HUES6 (cell line): ENCODE measurements around the gene GYS1.

ENCODE experiments used
- H3K27ac ChIP-seq: 2 replicates; pipeline ENCODE4 v1.7.0; 2013; ENCODE audit warnings: low read depth, mild to moderate bottlenecking, low read length, inconsistent platforms
- H3K27me3 ChIP-seq: 2 replicates; pipeline ENCODE4 v1.6.1; 2013; ENCODE audit warnings: low read length; ENCODE audit not compliant: control insufficient read depth, insufficient read depth
- H3K36me3 ChIP-seq: 2 replicates; pipeline ENCODE4 v1.6.1; 2013; ENCODE audit warnings: low read length; ENCODE audit not compliant: control insufficient read depth, insufficient read depth
- H3K4me1 ChIP-seq: 2 replicates; pipeline ENCODE4 v1.6.1; 2013; ENCODE audit warnings: low read length; ENCODE audit not compliant: control insufficient read depth, insufficient read depth
- H3K4me3 ChIP-seq: 2 replicates; pipeline ENCODE4 v1.5.1; 2013; ENCODE audit warnings: low read depth, low read length
- H3K9ac ChIP-seq: one replicate; pipeline ENCODE4 v1.6.1; 2013; ENCODE audit warnings: mild to moderate bottlenecking, low read length
- H3K9me3 ChIP-seq: 2 replicates; pipeline ENCODE4 v1.6.1; 2013; ENCODE audit warnings: low read depth, low read length; ENCODE audit not compliant: control insufficient read depth, insufficient read depth

GYS1 gene

DNA sequence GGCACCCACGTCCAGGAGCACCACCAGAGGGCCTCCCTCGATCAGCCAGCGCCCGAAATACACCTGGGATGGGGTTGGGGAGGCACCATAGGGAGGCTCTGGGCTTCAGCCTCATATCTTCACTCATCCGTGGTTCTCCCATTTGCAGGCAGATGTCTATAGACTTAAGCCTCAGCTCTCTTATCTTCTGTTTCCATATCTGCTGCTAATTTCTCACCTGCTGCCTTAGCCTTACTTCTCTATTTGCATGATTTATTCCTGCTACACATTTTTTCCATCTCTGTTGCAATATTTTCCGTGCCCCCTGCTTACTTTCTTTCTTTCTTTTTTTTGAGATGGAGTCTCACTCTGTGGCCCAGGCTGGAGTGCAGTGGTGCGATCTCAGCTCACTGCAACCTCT lies 5.8 kb downstream of the GYS1 start:
- Histone ChIP-seq H3K27ac (no peak overlapping the region), H3K4me1 (peaks cover 14% of the 10 kb centered on the region; the same call in 1 of the 2 replicates), H3K36me3 (peaks cover 56% of the 10 kb centered on the region), H3K9ac (no peak overlapping the region), H3K9me3 (no peaks in the 10 kb centered on the region), H3K4me3 (no peak overlapping the region), H3K27me3 (no peaks in the 10 kb centered on the region)

DNA sequence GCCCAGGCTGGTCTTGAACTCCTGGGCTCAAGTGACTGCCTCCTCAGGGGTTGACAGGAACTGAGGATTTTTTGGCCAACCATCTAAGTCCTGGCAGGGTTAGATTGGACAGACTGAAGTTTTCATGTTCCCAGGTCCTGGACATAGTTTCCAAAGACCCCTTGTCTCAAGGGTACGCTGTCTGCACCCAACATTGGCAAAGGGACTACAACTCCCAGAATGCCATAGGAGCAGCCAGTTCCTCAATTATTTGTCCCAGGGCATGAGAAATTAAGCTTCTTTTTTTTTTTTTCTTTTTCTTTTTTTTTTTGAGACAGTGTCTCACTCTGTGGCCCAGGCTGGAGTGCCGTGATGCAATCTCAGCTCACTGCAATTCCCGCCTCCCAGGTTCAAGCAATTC lies 6.9 kb downstream of the GYS1 start:
- H3K9me3 ChIP-seq = no peaks in the 10 kb centered on the region
- no peaks in the 10 kb centered on the region for H3K27me3 ChIP-seq
- H3K4me1 ChIP-seq = peaks cover 7% of the 10 kb centered on the region; the same call in 1 of the 2 replicates
- H3K27ac ChIP-seq = no peak overlapping the region
- no peak overlapping the region for H3K4me3 ChIP-seq
- peaks cover 66% of the 10 kb centered on the region for H3K36me3 ChIP-seq
- H3K9ac ChIP-seq = no peak overlapping the region

- H3K27me3 ChIP-seq = no peaks in the 10 kb centered on the region
- no peak overlapping the region for H3K4me3 ChIP-seq
- no peaks in the 10 kb centered on the region for H3K9me3 ChIP-seq
- peaks cover 63% of the 10 kb centered on the region for H3K36me3 ChIP-seq
- no peak overlapping the region for H3K9ac ChIP-seq
- H3K27ac ChIP-seq = no peak overlapping the region
- peaks cover 4% of the 10 kb centered on the region; the same call in 1 of the 2 replicates for H3K4me1 ChIP-seq
These were observed 7.4 kb downstream of the GYS1 start for GRCh38 chr19:48985711-48986110.

- no peaks in the 10 kb centered on the region for H3K9me3 ChIP-seq
- peaks cover 57% of the 10 kb centered on the region for H3K36me3 ChIP-seq
- no peak overlapping the region for H3K4me3 ChIP-seq
These were observed 10.8 kb downstream of the GYS1 start for GRCh38 chr19:48982280-48982679.

DNA sequence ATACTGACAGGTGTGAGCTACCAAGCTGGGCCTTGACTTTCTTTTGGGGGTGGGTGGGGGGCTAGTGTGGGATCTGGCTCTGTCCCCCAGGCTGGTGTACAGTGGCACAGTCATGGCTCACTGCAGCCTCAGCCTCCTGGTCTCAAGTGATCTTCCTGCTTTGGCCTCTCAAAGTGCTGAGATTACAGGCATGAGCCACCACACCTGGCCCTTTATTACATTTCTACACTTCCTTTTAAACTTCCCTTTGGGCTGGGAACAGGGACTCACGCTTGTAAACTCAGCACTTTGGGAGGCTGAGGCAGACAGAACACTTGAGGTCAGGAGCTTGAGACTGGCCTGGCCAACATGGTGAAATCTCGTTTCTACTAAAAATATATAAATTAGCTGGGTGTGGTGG lies 16.0 kb downstream of the GYS1 start:
- Histone ChIP-seq H3K9me3 (no peaks in the 10 kb centered on the region), H3K4me3 (no peak overlapping the region), H3K36me3 (peaks cover 47% of the 10 kb centered on the region), H3K9ac (no peak overlapping the region), H3K27me3 (no peaks in the 10 kb centered on the region), H3K4me1 (no peaks in the 10 kb centered on the region), H3K27ac (no peak overlapping the region)

More at GRCh38 chr19:48982280-48982679, 10.8 kb downstream of the GYS1 start:
- Histone ChIP-seq H3K4me1 (no peaks in the 10 kb centered on the region), H3K27ac (no peak overlapping the region), H3K9ac (no peak overlapping the region), H3K27me3 (no peaks in the 10 kb centered on the region)

DNA sequence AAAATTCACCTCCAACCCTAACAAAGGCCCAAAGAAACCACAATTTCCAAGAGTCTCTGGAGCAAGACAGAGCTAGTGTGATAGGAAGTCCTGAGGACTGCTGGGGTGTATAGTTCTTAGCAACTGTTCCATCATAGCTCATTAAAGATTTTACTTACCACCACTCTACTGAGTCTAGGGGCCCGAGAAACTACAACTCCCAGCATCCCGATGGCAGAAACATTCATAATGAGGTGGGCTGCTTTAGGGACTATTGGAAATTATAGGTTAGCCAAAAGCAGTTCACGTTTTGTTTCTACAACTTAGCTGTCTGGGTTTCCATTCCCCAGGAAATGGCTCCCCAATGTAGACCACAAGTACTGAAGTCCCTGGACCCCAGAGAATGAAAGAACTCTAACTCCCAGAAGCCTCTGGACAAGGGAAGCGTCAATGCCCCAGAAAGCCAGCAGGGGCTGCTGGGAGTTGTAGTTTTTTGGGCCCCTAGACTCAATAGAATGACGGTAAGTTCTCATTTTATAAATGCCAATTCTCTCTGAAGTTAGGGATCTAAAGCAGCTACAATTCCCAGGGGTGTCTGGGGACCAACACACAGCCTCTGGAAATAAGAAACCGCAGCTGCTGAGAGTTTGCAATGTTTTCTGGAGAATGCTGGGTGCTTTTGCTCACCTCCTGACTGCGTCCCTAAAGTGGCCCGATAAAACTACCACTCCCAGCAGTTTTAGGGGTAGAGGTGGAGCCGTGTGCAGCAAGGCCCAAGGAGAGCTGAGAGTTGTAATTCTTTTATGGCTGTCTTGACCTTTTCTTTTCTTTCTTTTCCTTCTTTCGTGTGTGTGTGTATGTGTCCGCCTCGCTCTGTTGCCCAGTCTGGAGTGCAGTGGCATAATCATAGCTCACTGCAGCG lies 16.9 kb downstream of the GYS1 start:
- Histone ChIP-seq H3K4me3 (no peak overlapping the region), H3K27me3 (no peaks in the 10 kb centered on the region), H3K9me3 (no peaks in the 10 kb centered on the region), H3K4me1 (no peaks in the 10 kb centered on the region), H3K27ac (no peak overlapping the region), H3K36me3 (peaks cover 40% of the 10 kb centered on the region), H3K9ac (no peak overlapping the region)

GRCh38 chr19:48970923-48971395 lies 22.1 kb downstream of the GYS1 start:
- H3K27ac ChIP-seq = no peak overlapping the region
- no peaks in the 10 kb centered on the region for H3K27me3 ChIP-seq
- no peak overlapping the region for H3K4me3 ChIP-seq
- H3K4me1 ChIP-seq = peaks cover 8% of the 10 kb centered on the region; the same call in 1 of the 2 replicates
- no peaks in the 10 kb centered on the region for H3K9me3 ChIP-seq
- peaks cover 46% of the 10 kb centered on the region for H3K36me3 ChIP-seq
- no peak overlapping the region for H3K9ac ChIP-seq

DNA sequence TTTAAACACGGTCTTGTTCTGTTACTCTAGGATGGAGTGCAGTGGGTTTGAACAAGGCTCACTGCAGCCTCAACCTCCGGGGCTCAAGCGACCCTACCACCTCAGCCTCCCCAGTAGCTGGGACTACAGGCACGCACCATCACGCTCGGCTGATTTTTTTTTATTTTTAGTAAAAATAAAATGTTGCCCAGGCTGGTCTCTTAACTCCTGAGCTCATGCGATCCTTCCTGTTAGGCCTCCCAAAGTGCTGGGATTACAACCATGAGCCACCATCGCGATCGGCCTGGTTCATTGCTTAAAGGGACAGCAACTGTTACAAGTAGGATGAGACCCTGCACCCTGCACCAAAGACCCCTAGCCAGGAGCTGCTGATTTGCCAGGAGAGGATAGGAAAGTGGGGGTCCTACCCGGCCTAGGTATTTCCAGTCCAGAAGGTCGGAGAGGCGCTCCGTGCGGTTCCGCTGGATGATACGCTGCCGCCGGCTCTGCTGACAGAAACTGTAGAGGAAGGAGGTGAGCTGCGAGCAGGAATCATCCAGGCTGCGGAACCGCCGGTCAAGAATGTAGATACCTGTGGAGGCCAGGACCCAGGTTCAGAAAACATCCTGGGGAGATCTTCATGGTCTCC lies 22.9 kb downstream of the GYS1 start:
- H3K4me1 ChIP-seq = peaks cover 9% of the 10 kb centered on the region; the same call in 1 of the 2 replicates
- no peak overlapping the region for H3K27ac ChIP-seq
- no peaks in the 10 kb centered on the region for H3K9me3 ChIP-seq
- no peak overlapping the region for H3K9ac ChIP-seq
- H3K27me3 ChIP-seq = no peaks in the 10 kb centered on the region
- peaks cover 51% of the 10 kb centered on the region for H3K36me3 ChIP-seq
- no peak overlapping the region for H3K4me3 ChIP-seq

GRCh38 chr19:48969276-48970138 lies 23.6 kb downstream of the GYS1 start:
- Histone ChIP-seq H3K36me3 (peaks cover 49% of the 10 kb centered on the region), H3K27ac (no peak overlapping the region), H3K4me3 (no peak overlapping the region), H3K27me3 (no peaks in the 10 kb centered on the region), H3K9me3 (no peaks in the 10 kb centered on the region), H3K4me1 (peaks cover 11% of the 10 kb centered on the region), H3K9ac (no peak overlapping the region)

DNA sequence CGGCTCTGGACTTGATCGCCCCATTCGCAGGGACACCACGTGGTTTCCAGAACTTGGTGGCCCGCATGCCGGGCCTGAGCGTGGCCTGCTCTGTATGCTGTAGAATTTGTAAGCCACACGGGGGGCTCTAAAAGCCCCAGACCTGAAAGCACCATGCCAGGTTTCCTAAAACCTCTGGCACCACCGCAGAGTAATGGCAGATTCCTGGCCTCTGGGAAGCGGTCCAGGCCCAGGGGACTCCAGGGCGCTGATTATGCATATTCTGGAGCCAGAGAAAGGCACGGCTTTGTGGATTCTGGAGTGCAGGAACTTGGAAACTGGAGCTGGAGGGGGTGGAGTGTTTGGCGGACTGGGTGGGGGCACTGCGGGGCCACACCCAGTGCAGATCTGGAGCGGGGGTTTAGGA lies 24.3 kb downstream of the GYS1 start:
- no peak overlapping the region for H3K27ac ChIP-seq
- H3K27me3 ChIP-seq = no peaks in the 10 kb centered on the region
- H3K36me3 ChIP-seq = peaks cover 42% of the 10 kb centered on the region
- H3K9me3 ChIP-seq = no peaks in the 10 kb centered on the region
- no peak overlapping the region for H3K4me3 ChIP-seq
- no peak overlapping the region for H3K9ac ChIP-seq
- H3K4me1 ChIP-seq = peaks cover 18% of the 10 kb centered on the region
